Fibroblast of villous mesenchyme (primary cell): ENCODE data around the gene KRTAP10-6. TPM values are rescaled to one million over a fixed set of nuclear protein-coding genes. Genes with fewer than 3 reads are reported as not detected.

Experiments
- DNase-seq: peaks from one replicate; pipeline ENCODE4 v3.0.0-alpha.2; 2010; ENCODE audit warnings: low read depth
- H3K4me3 ChIP-seq: 2 replicates; pipeline ENCODE4 v1.5.1; 2011; ENCODE audit warnings: low read depth, mild to moderate bottlenecking, low read length
- CTCF ChIP-seq: IDR thresholded peaks from 2 replicates; pipeline ENCODE4 v1.5.1; 2012; ENCODE audit warnings: low read depth, mild to moderate bottlenecking, low read length; ENCODE audit not compliant: insufficient read depth
- total RNA-seq: library from RNA; depleted of rRNA; stranded (reverse); fragments of >200 nt; gene quantifications from 2 replicates; pipeline ENCODE4 v1.2.3, GENCODE V29; 2012

The KRTAP10-6 gene
- total RNA-seq, 1 donor = not detected

- no peak for TF ChIP-seq CTCF
- H3K4me3 ChIP-seq = no peak overlapping the region
- no peak for DNase-seq
These were observed 23.2 kb upstream of the KRTAP10-6 start for GRCh38 chr21:44615466-44615865.

DNA sequence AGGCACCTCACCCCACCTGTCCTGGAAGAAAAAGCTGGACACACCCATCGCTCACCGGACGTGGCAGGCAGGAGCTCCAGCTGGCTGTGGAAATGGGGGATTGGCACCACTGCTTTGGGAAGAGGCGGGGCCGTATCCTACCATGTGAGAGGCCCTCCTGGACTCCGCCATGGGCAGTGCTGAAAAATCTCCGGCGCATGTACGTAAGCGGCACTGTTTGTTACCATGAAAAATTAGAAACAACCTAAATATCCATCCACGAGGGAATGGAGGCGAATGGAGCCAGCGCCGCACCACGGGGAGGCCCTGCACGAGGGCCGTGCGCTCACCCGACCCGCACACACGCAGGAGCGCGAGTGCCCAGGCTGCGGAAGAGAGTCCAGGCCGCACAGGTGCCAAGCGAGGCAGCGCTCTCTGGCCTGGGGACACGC, 22.7 kb upstream of the KRTAP10-6 start:
- H3K4me3 ChIP-seq = no peak overlapping the region
- DNase-seq = no peak
- no peak for TF ChIP-seq CTCF

- no peak for DNase-seq
- H3K4me3 ChIP-seq = no peak overlapping the region
- TF ChIP-seq CTCF = no peak
These were observed 21.9 kb upstream of the KRTAP10-6 start for GRCh38 chr21:44614161-44614631.

DNA sequence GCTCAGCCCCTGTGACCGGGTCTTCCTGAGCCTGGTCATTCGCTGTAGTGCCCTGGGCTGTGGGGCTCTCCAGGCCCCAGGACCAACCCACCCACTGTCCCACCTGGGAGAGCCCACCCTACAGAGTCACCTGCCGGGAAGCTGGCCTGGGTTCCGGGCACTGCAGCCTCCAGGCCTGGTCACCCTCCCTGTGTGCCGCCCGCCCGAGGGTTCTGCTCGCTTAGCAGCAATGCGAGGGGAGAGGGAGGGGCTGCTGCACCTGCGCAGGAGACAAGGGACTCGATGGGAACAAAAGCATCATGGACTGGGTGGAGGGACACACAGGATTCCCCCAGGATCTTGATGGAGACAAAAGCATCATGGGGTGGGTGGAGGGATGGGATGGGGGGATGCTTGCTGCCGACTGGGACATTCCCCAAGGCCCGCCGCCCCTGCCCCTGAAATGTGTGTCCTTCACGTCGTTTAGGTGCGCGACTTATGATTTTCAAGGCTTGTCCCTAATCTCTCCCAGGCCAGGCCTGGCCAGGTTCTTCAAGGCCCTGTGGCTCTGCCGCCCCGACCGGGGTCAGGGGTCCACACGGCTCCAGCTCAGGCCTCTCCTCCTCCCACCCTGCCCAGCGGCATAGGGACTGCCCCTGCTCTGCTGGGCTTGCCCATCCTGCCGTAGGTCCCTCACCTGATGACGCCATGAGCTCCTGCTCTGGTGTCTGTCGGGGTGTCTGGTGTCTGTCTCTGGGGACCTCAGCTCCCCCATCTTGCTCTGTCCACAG, 21.3 kb upstream of the KRTAP10-6 start:
- no peak for TF ChIP-seq CTCF
- H3K4me3 ChIP-seq = no peak overlapping the region

GRCh38 chr21:44612669-44613229, 20.4 kb upstream of the KRTAP10-6 start:
- DNase-seq = no peak
- TF ChIP-seq CTCF = no peak
- H3K4me3 ChIP-seq = no peak overlapping the region

More for the DNA sequence above, 21.3 kb upstream of the KRTAP10-6 start:
- DNase-seq = no peak

- no peak for TF ChIP-seq CTCF
- no peak for DNase-seq
- H3K4me3 ChIP-seq = no peak within 1 kb of the TSS
These were observed 19.8 kb upstream of the KRTAP10-6 start, which contains the start of gene KRTAP10-8 for GRCh38 chr21:44612029-44612486. Gene KRTAP10-8, plus strand, starts transcription at chr21:44612079. Its CDS starts 22 bp downstream, at chr21:44612101.
